Gastroesophageal sphincter (tissue), 4 donors: ENCODE results near the gene RMI2. TPM values are rescaled to one million over a fixed set of nuclear protein-coding genes. Genes with fewer than 3 reads are reported as not detected.

Experiments used
- ATAC-seq: fragments of 150-250 bp; one replicate; pipeline ENCODE4 v1.9.1; 2016; ENCODE audit warnings: mild to moderate bottlenecking, moderate library complexity
- H3K27ac ChIP-seq, 4 donors: fragments of 200-600 bp; sonication (generic) in 3 of 4; 1 replicate in 3 of 4; 2 replicates in 1 of 4; pipeline ENCODE4 v1.5.1; 2016 to 2019
- H3K27me3 ChIP-seq: fragments of 200-600 bp; sonication (generic); one replicate; pipeline ENCODE4 v1.5.1; 2019
- H3K36me3 ChIP-seq, 2 donors: fragments of 200-600 bp; sonication (generic); one replicate each; pipeline ENCODE4 v1.5.1; 2019; ENCODE audit warnings: control low read depth in 1 of 2
- H3K4me1 ChIP-seq, 3 donors: fragments of 200-600 bp; sonication (generic); 1 replicate in 2 of 3; 2 replicates in 1 of 3; pipeline ENCODE4 v1.5.1; 2016 to 2019; ENCODE audit warnings: control low read depth in 2 of 3
- H3K4me3 ChIP-seq, 2 donors: fragments of 200-600 bp; sonication (generic); one replicate each; pipeline ENCODE4 v1.5.1; 2019; ENCODE audit warnings: mild to moderate bottlenecking in 1 of 2, moderate library complexity in 1 of 2
- H3K9me3 ChIP-seq, 3 donors: fragments of 200-600 bp; sonication (generic); one replicate each; pipeline ENCODE4 v1.5.1; 2017 to 2019; ENCODE audit warnings: control low read depth in 2 of 3
- CTCF ChIP-seq, 4 experiments: fragments of 200-600 bp in 2 of 4; fragments of 450-650 bp in 2 of 4; sonication (generic) in 1 of 4; IDR thresholded peaks; one replicate each; pipeline ENCODE4 v1.5.1; 2017 to 2019; ENCODE audit warnings: antibody characterized with exemption in 4 of 4, mild to moderate bottlenecking in 2 of 4, moderate library complexity in 2 of 4
- EP300 ChIP-seq: sonication (generic); formaldehyde crosslinking; IDR thresholded peaks from one replicate; pipeline ENCODE4 v1.6.1; 2017; ENCODE audit warnings: antibody characterized with exemption, mild to moderate bottlenecking
- POLR2A ChIP-seq, 2 donors: fragments of 450-650 bp; IDR thresholded peaks; one replicate each; pipeline ENCODE4 v1.6.1; 2017; ENCODE audit warnings: antibody characterized with exemption in 2 of 2, mild to moderate bottlenecking in 2 of 2, moderate library complexity in 1 of 2
- POLR2AphosphoS5 ChIP-seq: sonication (generic); formaldehyde crosslinking; IDR thresholded peaks from one replicate; pipeline ENCODE4 v1.6.1; 2017; ENCODE audit warnings: antibody characterized with exemption
- WGBS, 2 donors: methylation state at CpG; one replicate each; pipeline ENCODE4 v1.1.5; 2018; ENCODE audit warnings: low coverage in 1 of 2; 5-methylcytosine and 5-hydroxymethylcytosine counted together
- total RNA-seq, 4 donors: library from RNA; depleted of rRNA; stranded (reverse); fragments of >200 nt; gene quantifications; one replicate each; pipeline ENCODE4 v1.1.0, GENCODE V29; 2016

Gene RMI2
- total RNA-seq, 4 donors from 2014 or later, result 0.31 to 1.8 (median 1.4) TPM

GRCh38 chr16:11340710-11341109 is 4.5 kb upstream of the RMI2 start:
- ATAC-seq, result no peak

GRCh38 chr16:11341371-11341770 is 3.9 kb upstream of the RMI2 start:
- Histone ChIP-seq H3K9me3 (no peaks in the 10 kb centered on the region), H3K27ac (no peak overlapping the region), H3K27me3 (no peaks in the 10 kb centered on the region), H3K4me3 (no peak overlapping the region), H3K4me1 (peaks cover 0 to 19% (median 4%) of the 10 kb centered on the region in 3 donors), H3K36me3 (no peaks in the 10 kb centered on the region)
- ATAC-seq, result no peak
- TF ChIP-seq POLR2A (IDR thresholded peaks at IDR 0.05) (no peak), EP300 (no peak), CTCF (IDR thresholded peaks at IDR 0.05) (no peak), POLR2AphosphoS5 (no peak)
- WGBS, 2 donors, result 86 to 96% methylated on average over 4 to 5 of the region's 9 CpGs

More at GRCh38 chr16:11340710-11341109, 4.5 kb upstream of the RMI2 start:
- 57 to 75% methylated on average over 1 of the region's 4 CpGs for WGBS, 2 donors
- no peaks in the 10 kb centered on the region for H3K9me3 ChIP-seq
- no peak overlapping the region for H3K4me3 ChIP-seq
- H3K27ac ChIP-seq, result no peak overlapping the region
- H3K4me1 ChIP-seq, result peaks cover 0 to 12% (median 1%) of the 10 kb centered on the region in 3 donors
- H3K27me3 ChIP-seq, result no peaks in the 10 kb centered on the region
- H3K36me3 ChIP-seq, result no peaks in the 10 kb centered on the region
- TF ChIP-seq CTCF (IDR thresholded peaks at IDR 0.05) (no peak), POLR2AphosphoS5 (no peak), EP300 (no peak), POLR2A (IDR thresholded peaks at IDR 0.05) (no peak)

GRCh38 chr16:11342021-11342855 is 3.0 kb upstream of the RMI2 start:
- no peak overlapping the region for H3K27ac ChIP-seq
- H3K4me3 ChIP-seq, result no peak overlapping the region
- no peaks in the 10 kb centered on the region for H3K27me3 ChIP-seq
- no peak for ATAC-seq
- H3K4me1 ChIP-seq, result peaks cover 0 to 19% (median 4%) of the 10 kb centered on the region in 3 donors
- 28 to 55% methylated on average over 3 to 4 of the region's 5 CpGs for WGBS, 2 donors
- no peaks in the 10 kb centered on the region for H3K9me3 ChIP-seq
- H3K36me3 ChIP-seq, result no peaks in the 10 kb centered on the region
- no peak for TF ChIP-seq CTCF (IDR thresholded peaks at IDR 0.05)
- TF ChIP-seq POLR2AphosphoS5, result no peak
- TF ChIP-seq POLR2A (IDR thresholded peaks at IDR 0.05), result no peak
- no peak for TF ChIP-seq EP300

GRCh38 chr16:11346700-11347319 is 1.6 kb downstream of the RMI2 start:
- TF ChIP-seq CTCF (IDR thresholded peaks at IDR 0.05), result no peak
- H3K27me3 ChIP-seq, result no peaks in the 10 kb centered on the region
- H3K4me1 ChIP-seq, result peaks cover 0 to 42% (median 18%) of the 10 kb centered on the region in 3 donors
- no peak for ATAC-seq
- WGBS, 2 donors, result 85 to 100% methylated on average over 1 to 4 of the region's 9 CpGs
- H3K4me3 ChIP-seq, result no peak overlapping the region
- H3K36me3 ChIP-seq, result no peaks in the 10 kb centered on the region
- H3K9me3 ChIP-seq, result no peaks in the 10 kb centered on the region
- no peak overlapping the region for H3K27ac ChIP-seq

- Histone ChIP-seq H3K36me3 (no peaks in the 10 kb centered on the region), H3K4me1 (peaks cover 0 to 42% (median 18%) of the 10 kb centered on the region in 3 donors), H3K27ac (no peak overlapping the region), H3K9me3 (no peaks in the 10 kb centered on the region), H3K4me3 (no peak overlapping the region), H3K27me3 (no peaks in the 10 kb centered on the region)
- TF ChIP-seq CTCF (IDR thresholded peaks at IDR 0.05) (no peak), POLR2AphosphoS5 (no peak), POLR2A (IDR thresholded peaks at IDR 0.05) (no peak), EP300 (no peak)
- no peak for ATAC-seq
- 93 to 94% methylated on average over 3 to 5 of the region's 7 CpGs for WGBS, 2 donors
Measured at GRCh38 chr16:11347831-11348230, 2.6 kb downstream of the RMI2 start.
